ENCODE measurements around the gene DCDC2.
"Not testable (repeated sequence)": the region's sequence is repeated elsewhere in the genome, so short reads cannot be mapped to it uniquely, and the experiment has no call there.

Gene DCDC2

GRCh38 chr6:24245275-24245674 is 112.6 kb downstream of the DCDC2 start:
- Mint-ChIP-seq H3K27me3 (peaks cover 1% of the 10 kb centered on the region), H3K36me3 (no peaks in the 10 kb centered on the region), H3K27ac (no peak overlapping the region), H3K4me3 (no peak overlapping the region), H3K9me3 (no peaks in the 10 kb centered on the region), H3K4me1 (no peaks in the 10 kb centered on the region)
- no peak for ATAC-seq (ENCODE audit: low read depth)
- DNase-seq (ENCODE audit: low spot score in 2 of 2) = no peak

- ATAC-seq (ENCODE audit: low read depth) (no peak), DNase-seq (ENCODE audit: low spot score in 2 of 2) (no peak)
- H3K4me1 Mint-ChIP-seq = no peaks in the 10 kb centered on the region
- no peaks in the 10 kb centered on the region for H3K9me3 Mint-ChIP-seq
- no peaks in the 10 kb centered on the region for H3K36me3 Mint-ChIP-seq
- peaks cover 1% of the 10 kb centered on the region for H3K27me3 Mint-ChIP-seq
- H3K4me3 Mint-ChIP-seq = no peak overlapping the region
- no peak overlapping the region for H3K27ac Mint-ChIP-seq
These were observed 114.9 kb downstream of the DCDC2 start for GRCh38 chr6:24242924-24243323.

GRCh38 chr6:24241779-24242178 is 116.1 kb downstream of the DCDC2 start:
- not testable (repeated sequence) for H3K4me3 Mint-ChIP-seq; H3K27me3 Mint-ChIP-seq; H3K4me1 Mint-ChIP-seq; DNase-seq (ENCODE audit: low spot score in 2 of 2); H3K27ac Mint-ChIP-seq; H3K9me3 Mint-ChIP-seq; ATAC-seq (ENCODE audit: low read depth); H3K36me3 Mint-ChIP-seq

DNA sequence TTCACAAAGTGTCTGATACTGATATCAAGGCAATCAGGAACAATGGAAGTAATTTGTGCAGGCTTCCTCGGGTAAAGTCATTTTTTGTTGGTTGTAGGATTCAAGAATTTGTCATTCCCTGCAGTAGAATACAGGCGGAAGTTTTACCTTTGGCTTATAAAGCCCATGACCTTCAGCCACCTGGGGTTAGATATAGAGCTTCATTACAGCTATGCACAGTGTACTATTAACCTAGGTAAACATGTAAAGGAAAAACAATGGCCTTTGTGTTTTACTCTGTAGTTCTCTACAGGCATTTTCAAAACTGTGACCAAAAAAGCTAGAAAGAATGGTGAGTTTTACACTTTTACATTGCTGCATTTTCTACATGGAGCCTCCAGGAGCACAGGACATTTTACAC is 116.9 kb downstream of the DCDC2 start:
- Mint-ChIP-seq H3K4me1 (no peaks in the 10 kb centered on the region), H3K27ac (no peak overlapping the region), H3K36me3 (no peaks in the 10 kb centered on the region), H3K9me3 (peaks cover 3% of the 10 kb centered on the region), H3K27me3 (no peaks in the 10 kb centered on the region), H3K4me3 (no peak overlapping the region)
- DNase-seq (ENCODE audit: low spot score in 2 of 2) = no peak
- ATAC-seq (ENCODE audit: low read depth) = no peak

DNA sequence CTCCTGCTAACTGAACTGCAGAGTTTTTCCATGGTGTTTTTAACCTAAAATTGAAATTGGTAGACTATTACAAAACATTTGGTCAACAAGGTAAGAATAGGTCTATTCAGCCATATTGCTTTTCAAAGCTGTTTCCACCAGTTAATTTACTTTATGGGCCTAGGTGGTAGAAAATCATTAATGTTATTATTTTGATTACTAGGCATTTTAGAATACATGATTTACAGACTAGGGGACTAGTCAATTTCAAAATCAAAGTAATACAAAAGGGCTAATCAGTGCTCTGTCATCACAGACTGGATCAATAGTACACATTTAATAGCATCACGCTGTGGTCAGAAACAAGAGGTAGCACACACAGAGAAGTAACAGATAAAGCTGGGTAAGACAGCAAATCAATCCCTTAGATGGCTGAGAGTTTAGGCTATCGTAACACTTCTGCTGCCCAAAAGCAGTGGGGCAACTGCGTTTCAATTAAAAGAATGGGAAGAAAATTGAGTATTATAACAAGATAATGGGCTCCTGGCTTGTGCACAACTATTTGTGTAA is 117.4 kb downstream of the DCDC2 start:
- DNase-seq (ENCODE audit: low spot score in 2 of 2) = no peak
- ATAC-seq (ENCODE audit: low read depth) = no peak
- Mint-ChIP-seq H3K27ac (no peak overlapping the region), H3K36me3 (no peaks in the 10 kb centered on the region), H3K4me1 (no peaks in the 10 kb centered on the region), H3K9me3 (peaks cover 3% of the 10 kb centered on the region), H3K27me3 (no peaks in the 10 kb centered on the region), H3K4me3 (no peak overlapping the region)

DNA sequence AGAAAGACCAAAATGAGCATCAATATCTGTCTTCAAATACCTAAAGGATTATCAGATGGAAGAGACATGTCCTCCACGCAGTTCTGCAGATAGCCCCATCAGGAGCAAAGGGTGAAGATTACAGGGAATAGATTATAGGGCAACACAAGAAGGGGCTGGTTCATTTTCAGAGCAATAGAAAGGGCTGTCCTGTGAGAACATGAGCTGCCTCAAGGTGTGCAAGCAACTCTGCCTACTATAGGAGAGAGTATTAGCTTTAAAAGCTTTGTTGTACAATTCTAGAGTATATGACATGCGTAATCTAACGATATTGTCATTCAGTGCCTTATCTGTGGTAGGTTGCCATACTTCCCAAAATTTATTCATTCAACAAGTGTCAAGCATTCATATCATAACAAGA is 119.2 kb downstream of the DCDC2 start:
- Mint-ChIP-seq H3K27ac (no peak overlapping the region), H3K36me3 (no peaks in the 10 kb centered on the region), H3K4me3 (no peak overlapping the region)

DNA sequence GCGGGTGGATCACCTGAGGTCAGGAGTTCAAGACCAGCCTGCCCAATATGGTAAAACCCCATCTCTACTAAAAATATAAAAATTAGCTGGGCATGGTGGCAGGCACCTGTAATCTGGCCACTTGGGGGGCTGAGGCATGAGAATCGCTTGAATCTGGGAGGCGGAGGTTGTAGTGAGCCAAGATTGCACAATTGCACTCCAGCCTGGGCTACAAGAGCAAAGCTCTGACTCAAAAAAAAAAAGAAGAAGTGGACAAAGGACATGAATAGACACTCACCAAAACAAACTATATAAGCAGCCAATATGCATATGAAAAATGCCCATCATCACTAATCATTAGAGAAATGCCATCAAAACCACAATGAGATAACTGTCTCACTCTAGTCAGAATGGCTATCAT is 121.1 kb downstream of the DCDC2 start:
- H3K9me3 Mint-ChIP-seq; ATAC-seq (ENCODE audit: low read depth); H3K27ac Mint-ChIP-seq; H3K4me1 Mint-ChIP-seq; H3K36me3 Mint-ChIP-seq; H3K27me3 Mint-ChIP-seq; DNase-seq (ENCODE audit: low spot score in 2 of 2); H3K4me3 Mint-ChIP-seq: not testable (repeated sequence)

More for the DNA sequence above, 119.2 kb downstream of the DCDC2 start:
- no peaks in the 10 kb centered on the region for H3K4me1 Mint-ChIP-seq
- H3K27me3 Mint-ChIP-seq = peaks cover 2% of the 10 kb centered on the region
- DNase-seq (ENCODE audit: low spot score in 2 of 2) (no peak), ATAC-seq (ENCODE audit: low read depth) (no peak)
- H3K9me3 Mint-ChIP-seq = peaks cover 3% of the 10 kb centered on the region

GRCh38 chr6:24233813-24234442 is 123.9 kb downstream of the DCDC2 start:
- ATAC-seq (ENCODE audit: low read depth) = no peak
- no peak overlapping the region for H3K4me3 Mint-ChIP-seq
- no peaks in the 10 kb centered on the region for H3K36me3 Mint-ChIP-seq
- H3K27me3 Mint-ChIP-seq = peaks cover 12% of the 10 kb centered on the region
- H3K27ac Mint-ChIP-seq = no peak overlapping the region
- peaks cover 3% of the 10 kb centered on the region for H3K9me3 Mint-ChIP-seq
- no peak for DNase-seq (ENCODE audit: low spot score in 2 of 2)
- H3K4me1 Mint-ChIP-seq = no peaks in the 10 kb centered on the region

DNA sequence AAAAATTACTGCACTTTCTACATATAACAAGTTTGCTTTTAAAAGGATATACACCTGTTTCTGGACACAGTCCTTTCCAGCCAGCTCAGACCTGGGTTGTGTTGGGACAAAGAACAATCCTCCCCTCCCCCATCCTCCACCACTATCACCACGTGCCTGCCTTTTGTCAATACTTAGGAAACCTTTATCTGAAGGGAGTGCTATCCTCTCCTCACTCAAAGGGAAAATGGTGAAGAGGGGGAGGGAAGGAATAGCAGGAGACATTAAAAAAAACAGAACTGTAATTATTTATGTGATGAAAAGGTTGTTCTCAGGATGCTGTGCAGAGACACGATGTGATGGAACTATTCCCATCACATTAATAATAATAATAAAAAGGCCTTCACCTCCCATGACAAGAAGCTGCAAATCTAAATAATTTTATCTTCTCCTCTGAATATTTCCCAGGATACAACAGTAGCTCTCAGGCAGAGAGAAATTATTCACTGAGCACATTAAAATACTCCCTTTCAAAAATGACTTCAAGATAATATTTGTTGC is 126.4 kb downstream of the DCDC2 start:
- Mint-ChIP-seq H3K4me3 (no peak overlapping the region), H3K27me3 (peaks cover 14% of the 10 kb centered on the region)
- no peak for DNase-seq (ENCODE audit: low spot score in 2 of 2)

GRCh38 chr6:24229696-24230405 is 128.0 kb downstream of the DCDC2 start:
- Mint-ChIP-seq H3K9me3 (no peaks in the 10 kb centered on the region), H3K4me1 (no peaks in the 10 kb centered on the region), H3K36me3 (no peaks in the 10 kb centered on the region), H3K4me3 (no peak overlapping the region), H3K27me3 (peaks cover 19% of the 10 kb centered on the region), H3K27ac (no peak overlapping the region)
- no peak for ATAC-seq (ENCODE audit: low read depth)
- no peak for DNase-seq (ENCODE audit: low spot score in 2 of 2)

More for the DNA sequence above, 126.4 kb downstream of the DCDC2 start:
- H3K36me3 Mint-ChIP-seq = no peaks in the 10 kb centered on the region
- no peaks in the 10 kb centered on the region for H3K9me3 Mint-ChIP-seq
- no peaks in the 10 kb centered on the region for H3K4me1 Mint-ChIP-seq
- no peak for ATAC-seq (ENCODE audit: low read depth)
- no peak overlapping the region for H3K27ac Mint-ChIP-seq

DNA sequence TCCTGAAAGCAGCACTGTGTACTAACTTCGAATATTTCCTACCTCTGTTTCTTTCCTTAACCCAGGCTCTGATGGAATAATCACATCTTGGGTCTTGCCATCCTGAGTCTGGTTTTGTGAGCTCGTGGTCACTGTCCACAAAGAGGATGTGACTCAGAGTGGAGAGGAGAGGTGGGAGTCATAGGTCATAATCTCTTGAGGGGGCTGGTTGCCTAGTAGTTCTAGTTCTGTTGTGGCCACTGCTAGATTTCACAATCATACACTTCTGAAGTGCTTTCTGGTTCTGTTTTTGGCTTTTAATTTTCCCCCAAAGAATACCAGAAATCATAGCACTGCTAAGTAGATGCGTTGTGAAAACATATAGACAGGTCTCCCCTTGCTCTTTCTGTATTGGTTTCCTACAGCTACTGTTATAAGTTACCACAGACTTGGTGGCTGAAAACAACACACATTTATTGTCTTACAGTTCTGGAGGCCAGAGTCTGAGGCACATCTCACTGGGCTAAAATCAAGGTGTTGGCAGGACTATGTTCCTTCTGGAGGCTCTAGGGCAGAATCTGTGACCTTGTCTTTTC is 129.1 kb downstream of the DCDC2 start:
- Mint-ChIP-seq H3K9me3 (no peaks in the 10 kb centered on the region), H3K36me3 (no peaks in the 10 kb centered on the region), H3K27me3 (peaks cover 21% of the 10 kb centered on the region), H3K4me1 (no peaks in the 10 kb centered on the region), H3K27ac (no peak overlapping the region), H3K4me3 (no peak overlapping the region)
- ATAC-seq (ENCODE audit: low read depth) (no peak), DNase-seq (ENCODE audit: low spot score in 2 of 2) (no peak)

DNA sequence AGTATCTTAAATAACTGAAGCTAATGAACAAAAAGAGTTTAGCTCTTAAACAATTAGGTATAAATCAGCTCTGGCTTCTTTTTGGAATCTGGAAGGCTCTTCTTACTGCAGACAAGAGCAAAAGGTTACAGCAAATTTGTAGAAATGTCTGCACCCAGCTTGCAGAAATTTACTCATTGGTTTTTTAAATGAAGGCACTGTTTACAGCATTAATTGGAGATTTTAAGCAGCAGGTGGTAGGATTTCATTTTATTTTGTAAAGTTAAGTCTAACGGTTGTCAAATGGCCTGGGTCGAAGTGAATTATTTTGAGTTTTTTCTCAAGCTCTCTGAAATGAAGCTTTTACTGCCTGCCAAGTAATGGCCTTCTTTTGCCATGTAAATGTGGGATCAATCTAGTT is 129.7 kb downstream of the DCDC2 start:
- H3K9me3 Mint-ChIP-seq = no peaks in the 10 kb centered on the region
- DNase-seq (ENCODE audit: low spot score in 2 of 2) (no peak), ATAC-seq (ENCODE audit: low read depth) (no peak)
- peaks cover 21% of the 10 kb centered on the region for H3K27me3 Mint-ChIP-seq
- no peak overlapping the region for H3K4me3 Mint-ChIP-seq
- H3K36me3 Mint-ChIP-seq = no peaks in the 10 kb centered on the region
- H3K4me1 Mint-ChIP-seq = no peaks in the 10 kb centered on the region
- no peak overlapping the region for H3K27ac Mint-ChIP-seq

- Mint-ChIP-seq H3K27ac (no peak overlapping the region), H3K27me3 (peaks cover 21% of the 10 kb centered on the region), H3K9me3 (no peaks in the 10 kb centered on the region), H3K4me3 (no peak overlapping the region), H3K36me3 (no peaks in the 10 kb centered on the region), H3K4me1 (no peaks in the 10 kb centered on the region)
- DNase-seq (ENCODE audit: low spot score in 2 of 2) (no peak), ATAC-seq (ENCODE audit: low read depth) (no peak)
These were observed 130.3 kb downstream of the DCDC2 start for GRCh38 chr6:24227556-24227955.

DNA sequence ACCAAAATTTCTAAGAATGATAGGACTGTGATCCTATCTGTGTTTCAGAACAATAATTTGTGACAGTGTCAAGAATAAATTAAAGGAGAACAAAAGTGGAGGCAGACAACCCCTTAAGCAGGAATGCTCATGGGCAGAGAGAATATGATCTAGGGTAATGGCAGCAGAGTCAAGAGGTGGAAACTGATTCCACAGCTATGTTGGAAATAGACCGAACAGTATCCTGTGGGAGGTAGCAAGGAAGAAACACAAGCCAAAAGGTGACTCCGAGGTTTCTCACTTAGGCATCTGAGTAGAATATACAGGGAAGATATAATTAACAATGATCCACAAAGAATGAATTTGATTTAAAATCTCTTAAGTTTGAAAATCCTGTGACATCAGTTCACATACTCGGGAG is 131.3 kb downstream of the DCDC2 start:
- peaks cover 24% of the 10 kb centered on the region for H3K27me3 Mint-ChIP-seq
- H3K4me1 Mint-ChIP-seq = no peaks in the 10 kb centered on the region
- no peak overlapping the region for H3K4me3 Mint-ChIP-seq
- H3K27ac Mint-ChIP-seq = no peak overlapping the region
- DNase-seq (ENCODE audit: low spot score in 2 of 2) (no peak), ATAC-seq (ENCODE audit: low read depth) (no peak)
- no peaks in the 10 kb centered on the region for H3K36me3 Mint-ChIP-seq
- no peaks in the 10 kb centered on the region for H3K9me3 Mint-ChIP-seq
